HepG2 (cell line): ENCODE results near the gene PDGFB. TPM values are rescaled to one million over a fixed set of nuclear protein-coding genes. Genes with fewer than 3 reads are reported as not detected.
A peak's percentile ranks its signal among the peaks of the same experiment; 100 is the strongest.

Experiments
- CENPT ChIP-seq: sonication (generic); formaldehyde crosslinking; IDR thresholded peaks from 2 replicates; pipeline ENCODE4 v1.8.0; 2022; ENCODE audit warnings: low read depth, mild to moderate bottlenecking, moderate library complexity, missing genetic modification reagents
- CREM ChIP-seq, 2 experiments: sonication (generic) in 1 of 2; formaldehyde crosslinking in 1 of 2; IDR thresholded peaks; 2 replicates each; pipeline versions ENCODE4 v1.4.0 to v1.6.1; 2016 to 2020; ENCODE audit warnings: antibody characterized with exemption in 1 of 2, mild to moderate bottlenecking in 1 of 2, missing genetic modification reagents in 1 of 2
- HBP1 ChIP-seq: IDR thresholded peaks from 2 replicates; pipeline ENCODE4 v1.6.1; 2016; ENCODE audit warnings: low read depth, control low read depth
- MEF2D ChIP-seq: sonication (generic); formaldehyde crosslinking; IDR thresholded peaks from 2 replicates; pipeline ENCODE4 v1.5.1; 2020; ENCODE audit warnings: mild to moderate bottlenecking, missing genetic modification reagents
- MXI1 ChIP-seq: IDR thresholded peaks from 3 replicates; pipeline ENCODE4 v1.6.1; 2012; ENCODE audit warnings: low read depth, low read length, inconsistent platforms, borderline replicate concordance
- NFE2 ChIP-seq: sonication (generic); formaldehyde crosslinking; IDR thresholded peaks from 2 replicates; pipeline ENCODE4 v1.4.0; 2020; ENCODE audit warnings: missing genetic modification reagents
- NONO ChIP-seq, 2 experiments: fragments of 450-650 bp in 1 of 2; sonication (generic) in 1 of 2; formaldehyde crosslinking in 1 of 2; IDR thresholded peaks in 1 of 2; conservative IDR thresholded peaks in 1 of 2; 2 replicates each; pipeline versions ENCODE4 v1.6.1 to v1.8.0; 2017 to 2022; ENCODE audit warnings: mild to moderate bottlenecking in 1 of 2, missing genetic modification reagents in 1 of 2, moderate library complexity in 1 of 2
- NRL ChIP-seq: sonication (generic); formaldehyde crosslinking; IDR thresholded peaks from 2 replicates; pipeline ENCODE4 v1.5.0; 2020; ENCODE audit warnings: missing genetic modification reagents, mild to moderate bottlenecking, moderate library complexity, borderline replicate concordance
- PATZ1 ChIP-seq: sonication (generic); formaldehyde crosslinking; IDR thresholded peaks from 2 replicates; pipeline ENCODE4 v1.4.0; 2020; ENCODE audit warnings: missing genetic modification reagents
- PRMT3 ChIP-seq: sonication (generic); formaldehyde crosslinking; IDR thresholded peaks from 2 replicates; pipeline ENCODE4 v1.8.1; 2022; ENCODE audit warnings: low read depth, mild to moderate bottlenecking, moderate library complexity, missing genetic modification reagents, borderline replicate concordance
- SAFB2 ChIP-seq: sonication (generic); formaldehyde crosslinking; IDR thresholded peaks from 2 replicates; pipeline ENCODE4 v1.5.1; 2020; ENCODE audit warnings: missing genetic modification reagents, low read depth, mild to moderate bottlenecking, borderline replicate concordance
- SMAD1 ChIP-seq: sonication (generic); formaldehyde crosslinking; IDR thresholded peaks from 2 replicates; pipeline ENCODE4 v1.4.0; 2020; ENCODE audit warnings: missing genetic modification reagents, low read depth, mild to moderate bottlenecking, borderline replicate concordance
- TFDP1 ChIP-seq: IDR thresholded peaks from 2 replicates; pipeline ENCODE4 v1.6.1; 2016; ENCODE audit warnings: missing compliant biosample characterization, missing genetic modification reagents, borderline replicate concordance
- ZBED4 ChIP-seq: sonication (generic); formaldehyde crosslinking; IDR thresholded peaks from 2 replicates; pipeline ENCODE4 v1.4.0; 2020; ENCODE audit warnings: missing genetic modification reagents, borderline replicate concordance
- ZNF138 ChIP-seq: sonication (generic); formaldehyde crosslinking; IDR thresholded peaks from 2 replicates; pipeline ENCODE4 v1.5.0; 2020; ENCODE audit warnings: mild to moderate bottlenecking, low read depth, missing genetic modification reagents
- ZNF883 ChIP-seq: sonication (generic); formaldehyde crosslinking; IDR thresholded peaks from 2 replicates; pipeline ENCODE4 v1.5.1; 2020; ENCODE audit warnings: mild to moderate bottlenecking, missing genetic modification reagents; ENCODE audit errors: not compliant biosample characterization
- polyA plus RNA-seq, 8 experiments: library from polyadenylated mRNA; depleted of rRNA in 3 of 8; stranded (reverse) in 7 of 8; unstranded in 1 of 8; fragments of >200 nt; fragmentation: Illumina TruSeq in 4 of 8; extraction: Trizol in 4 of 8; gene quantifications; 2 replicates each; pipeline versions ENCODE4 v1.2.1 to v1.2.3, GENCODE V29; 2011 to 2016; ENCODE audit warnings: low read depth in 4 of 8, missing spikeins in 1 of 8, mixed read lengths in 1 of 8; ENCODE audit not compliant: insufficient read depth in 1 of 8
- total RNA-seq, 5 experiments: library from RNA; depleted of rRNA; stranded (reverse); fragments of >200 nt; fragmentation: Illumina TruSeq; extraction: Trizol; gene quantifications; 2 replicates each; pipeline ENCODE4 v1.2.3, GENCODE V29; 2016; ENCODE audit warnings: low read depth in 1 of 5

The PDGFB gene
- total and polyA plus RNA-seq, 2 of the 13 experiments (the other 11 are each of a cell fraction or from before 2014, with no cell fraction given): 1.4 to 10.1 TPM

GRCh38 chr22:39243439-39244135 is 1.2 kb downstream of the PDGFB start (continued):
- no peak for TF ChIP-seq ZNF138
- peak; percentile 61; the same call in 1 of the 2 replicates for TF ChIP-seq MEF2D (CRISPR knock-in tag)
- no peak for TF ChIP-seq PRMT3 (CRISPR knock-in tag)
- TF ChIP-seq ZBED4 (CRISPR knock-in tag): no peak
- TF ChIP-seq HBP1 (CRISPR knock-in tag): no peak; the same call in 1 of the 2 replicates
- no peak for TF ChIP-seq NFE2 (CRISPR knock-in tag)
- no peak for TF ChIP-seq SMAD1 (CRISPR knock-in tag)
- TF ChIP-seq MXI1: peak; percentile 67; the same call in 2 of the 3 replicates
- no peak for TF ChIP-seq NONO (IDR thresholded peaks at IDR 0.05)
- peak; percentile 70; the same call in 1 of the 2 replicates for TF ChIP-seq NONO (CRISPR knock-in tag; conservative IDR thresholded peaks at IDR 0.05)
- no peak for TF ChIP-seq TFDP1 (CRISPR knock-in tag)
- 0 out of 2 replicates have a peak, but pooled peaks have one; percentile 52 for TF ChIP-seq NRL (CRISPR knock-in tag)
- 0 out of 2 replicates have a peak, but pooled peaks have one; percentile 16 for TF ChIP-seq CREM (IDR thresholded peaks at IDR 0.05)
- TF ChIP-seq CREM (CRISPR knock-in tag; IDR thresholded peaks at IDR 0.05): no peak
- TF ChIP-seq ZNF883: no peak
- TF ChIP-seq SAFB2: no peak
- TF ChIP-seq PATZ1 (CRISPR knock-in tag): peak; percentile 95
- TF ChIP-seq CENPT (CRISPR knock-in tag): no peak
